Measurements from ENCODE around the gene DPCD. TPM values are rescaled to one million over a fixed set of nuclear protein-coding genes. Genes with fewer than 3 reads are reported as not detected.
A peak's percentile ranks its signal among the peaks of the same experiment; 100 is the strongest.

The DPCD gene
- total and polyA plus RNA-seq, 12 donors, result 8.3 to 42.5 (median 26.5) TPM

DNA sequence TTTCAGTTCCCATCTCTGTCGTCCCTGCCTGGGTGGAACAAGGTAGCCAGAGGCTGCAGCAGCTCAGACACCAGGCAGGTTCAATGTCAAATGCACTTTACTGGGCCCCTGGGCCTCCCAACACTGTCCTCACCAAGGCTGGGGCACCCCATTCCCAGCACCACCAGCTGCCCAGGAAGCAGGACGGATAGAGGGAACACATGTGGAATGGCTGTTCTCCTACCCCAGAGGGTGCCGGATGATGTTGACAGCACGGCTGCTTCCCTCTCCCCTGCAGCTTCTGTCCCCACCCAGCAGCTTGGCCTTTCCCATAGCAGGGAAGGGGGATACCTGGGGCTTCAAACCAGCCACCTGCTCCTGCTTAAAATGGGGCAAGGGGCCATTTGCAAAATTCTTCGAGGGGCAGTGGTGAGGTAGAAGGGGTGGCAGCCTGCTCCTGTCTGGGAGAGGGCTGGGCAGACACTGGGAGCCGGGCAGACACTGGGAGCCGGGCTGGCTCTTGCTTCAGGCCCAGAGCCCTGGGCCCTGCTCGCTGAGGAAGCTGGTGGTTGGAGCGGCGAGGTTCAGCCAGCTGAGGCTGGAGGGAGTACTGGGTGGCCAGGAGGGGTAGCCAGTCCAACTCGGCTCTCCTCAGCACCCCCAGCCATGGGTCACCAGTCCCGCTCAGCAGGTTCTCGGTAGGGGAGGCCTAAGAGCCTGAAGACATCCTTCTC lies 9.2 kb upstream of the DPCD start:
- TF ChIP-seq CTCF (IDR thresholded peaks at IDR 0.05) (no peak), POLR2A (IDR thresholded peaks at IDR 0.05) (no peak)
- WGBS, 4 donors, result 87 to 96% (median 93%) methylated on average over 9 to 13 of the region's 13 CpGs
- H3K9me3 ChIP-seq (replicated peaks in 1 of 3), result no peaks in the 10 kb centered on the region
- no peak overlapping the region for H3K27ac ChIP-seq
- intact Hi-C loops (cut with DNase I), result loop anchor here in 1 of 2 donors (10.0 kb wide), 1 partner anchor 104 kb away; no protein-coding TSS in a partner anchor
- no peaks in the 10 kb centered on the region for H3K4me1 ChIP-seq (replicated peaks in 1 of 2)
- DNase-seq, result peak in 1 of 7 donors; percentile 4
- no peaks in the 10 kb centered on the region for H3K27me3 ChIP-seq
- H3K36me3 ChIP-seq (replicated peaks in 1 of 2), result peaks cover 0 to 44% of the 10 kb centered on the region in 2 donors
- H3K4me3 ChIP-seq, result no peak overlapping the region

DNA sequence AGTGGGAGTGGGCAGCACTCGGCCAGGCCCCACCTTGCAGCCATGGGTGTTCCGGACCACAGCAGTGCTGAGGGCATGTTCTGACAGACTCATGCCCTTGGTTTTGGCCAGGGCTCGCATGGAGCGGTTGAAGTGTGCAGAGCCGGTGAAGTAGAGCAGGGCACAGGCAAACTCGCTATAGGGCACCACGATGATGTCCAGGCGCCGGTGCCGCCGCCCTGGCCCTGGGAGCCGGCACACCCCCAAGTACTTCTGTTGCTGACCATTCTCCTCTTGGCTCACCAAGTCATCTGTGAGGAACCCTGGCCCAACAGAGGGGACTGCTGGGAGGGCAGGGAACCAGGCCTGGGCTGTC lies 8.6 kb upstream of the DPCD start:
- WGBS, 4 donors, result 91 to 100% (median 96%) methylated on average over 4 to 12 of the region's 12 CpGs
- Histone ChIP-seq H3K4me3 (no peak overlapping the region), H3K36me3 (replicated peaks in 1 of 2) (peaks cover 0 to 44% of the 10 kb centered on the region in 2 donors), H3K27me3 (no peaks in the 10 kb centered on the region), H3K27ac (no peak overlapping the region), H3K9me3 (replicated peaks in 1 of 3) (no peaks in the 10 kb centered on the region), H3K4me1 (replicated peaks in 1 of 2) (no peaks in the 10 kb centered on the region)
- DNase-seq, result no peak
- intact Hi-C loops (cut with DNase I), result loop anchor here in 1 of 2 donors (10.0 kb wide), 1 partner anchor 105 kb away; no protein-coding TSS in a partner anchor
- TF ChIP-seq CTCF (IDR thresholded peaks at IDR 0.05), result no peak

DNA sequence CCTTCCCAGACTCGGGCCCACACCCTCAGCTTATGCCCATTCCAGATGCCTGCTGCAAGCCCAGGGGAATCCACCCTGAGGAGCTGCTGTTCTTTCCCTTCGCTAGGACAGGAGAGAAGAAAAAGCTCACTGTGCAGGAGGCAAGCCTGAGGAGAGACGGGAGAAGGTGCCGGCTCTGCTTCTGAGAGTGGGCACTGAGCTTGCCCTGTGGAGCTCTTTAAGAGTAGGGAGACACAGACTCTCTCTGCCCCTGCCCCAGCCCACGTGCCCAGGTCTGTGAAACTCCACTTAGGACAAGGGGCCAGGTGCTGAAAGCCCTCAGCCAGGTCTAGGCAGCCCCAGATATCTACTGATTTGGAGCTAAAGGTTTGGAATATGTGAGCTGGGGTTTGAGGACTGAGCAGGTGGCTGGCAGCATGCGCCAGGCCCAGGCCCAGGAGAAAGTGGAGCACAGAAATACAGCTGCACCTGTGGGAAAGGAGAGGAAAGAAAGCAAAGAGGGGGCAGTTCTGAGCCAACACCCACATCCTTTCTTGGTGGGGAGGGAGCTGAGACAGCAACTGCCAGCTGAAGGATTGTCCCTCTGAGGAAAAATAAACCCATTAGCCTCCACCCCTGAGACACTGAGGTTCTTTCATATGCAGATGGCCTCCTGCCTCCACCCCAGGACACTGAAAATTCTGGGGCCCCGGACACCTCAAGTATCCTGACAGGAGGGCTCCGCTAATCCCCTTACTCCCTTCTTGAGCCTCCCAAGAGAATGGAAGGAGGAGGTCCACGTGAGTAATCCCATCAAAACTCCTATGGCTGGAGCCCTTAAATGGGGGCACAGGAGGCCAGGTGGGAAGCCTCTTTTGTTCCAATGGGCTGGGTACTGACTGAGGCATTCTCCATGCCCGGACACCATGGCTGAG lies 7.4 kb upstream of the DPCD start:
- DNase-seq, result no peak
- Histone ChIP-seq H3K4me3 (no peak overlapping the region), H3K27me3 (no peaks in the 10 kb centered on the region), H3K36me3 (replicated peaks in 1 of 2) (peaks cover 0 to 51% of the 10 kb centered on the region in 2 donors), H3K4me1 (replicated peaks in 1 of 2) (no peaks in the 10 kb centered on the region), H3K9me3 (replicated peaks in 1 of 3) (no peaks in the 10 kb centered on the region), H3K27ac (no peak overlapping the region)
- intact Hi-C loops (cut with DNase I), result no loop called here
- no peak for TF ChIP-seq CTCF (IDR thresholded peaks at IDR 0.05)
- TF ChIP-seq POLR2A (IDR thresholded peaks at IDR 0.05), result no peak
- WGBS, 4 donors, result 86 to 96% (median 89%) methylated on average over 9 to 10 of the region's 10 CpGs

GRCh38 chr10:101585841-101586240 lies 2.3 kb upstream of the DPCD start:
- no peak overlapping the region for H3K27ac ChIP-seq
- H3K4me3 ChIP-seq, result no peak overlapping the region
- intact Hi-C loops (cut with DNase I), result no loop called here
- 87 to 95% (median 95%) methylated on average over 6 to 9 of the region's 9 CpGs for WGBS, 4 donors
- no peak for DNase-seq
- peaks cover 7 to 20% of the 10 kb centered on the region in 2 donors for H3K4me1 ChIP-seq (replicated peaks in 1 of 2)
- TF ChIP-seq CTCF (IDR thresholded peaks at IDR 0.05), result no peak
- TF ChIP-seq POLR2A (IDR thresholded peaks at IDR 0.05), result no peak
- no peaks in the 10 kb centered on the region for H3K9me3 ChIP-seq (replicated peaks in 1 of 3)
- peaks cover 0 to 27% of the 10 kb centered on the region in 2 donors for H3K36me3 ChIP-seq (replicated peaks in 1 of 2)
- H3K27me3 ChIP-seq, result no peaks in the 10 kb centered on the region
